ENCODE results near the gene ITPR1.

GRCh38 chr3:4642611-4643010 lies 149.5 kb downstream of the ITPR1 start:
- TF ChIP-seq CEBPB (IDR thresholded peaks at IDR 0.05) (no peak), POLR2A (IDR thresholded peaks at IDR 0.05; ENCODE audit: low read length) (no peak), RARB (CRISPR knock-in tag; IDR thresholded peaks at IDR 0.05) (no peak), MAZ (IDR thresholded peaks at IDR 0.05; ENCODE audit: borderline replicate concordance, low read depth, low read length) (no peak), MAX (IDR thresholded peaks at IDR 0.05) (no peak), E2F6 (IDR thresholded peaks at IDR 0.05; ENCODE audit: borderline replicate concordance, low read depth) (no peak), POLR2AphosphoS2 (conservative IDR thresholded peaks at IDR 0.05; ENCODE audit: low read length) (no peak), GATA3 (IDR thresholded peaks at IDR 0.05; ENCODE audit: borderline replicate concordance) (no peak), EP300 (IDR thresholded peaks at IDR 0.05) (no peak)
- TF ChIP-seq, protein P1, sequence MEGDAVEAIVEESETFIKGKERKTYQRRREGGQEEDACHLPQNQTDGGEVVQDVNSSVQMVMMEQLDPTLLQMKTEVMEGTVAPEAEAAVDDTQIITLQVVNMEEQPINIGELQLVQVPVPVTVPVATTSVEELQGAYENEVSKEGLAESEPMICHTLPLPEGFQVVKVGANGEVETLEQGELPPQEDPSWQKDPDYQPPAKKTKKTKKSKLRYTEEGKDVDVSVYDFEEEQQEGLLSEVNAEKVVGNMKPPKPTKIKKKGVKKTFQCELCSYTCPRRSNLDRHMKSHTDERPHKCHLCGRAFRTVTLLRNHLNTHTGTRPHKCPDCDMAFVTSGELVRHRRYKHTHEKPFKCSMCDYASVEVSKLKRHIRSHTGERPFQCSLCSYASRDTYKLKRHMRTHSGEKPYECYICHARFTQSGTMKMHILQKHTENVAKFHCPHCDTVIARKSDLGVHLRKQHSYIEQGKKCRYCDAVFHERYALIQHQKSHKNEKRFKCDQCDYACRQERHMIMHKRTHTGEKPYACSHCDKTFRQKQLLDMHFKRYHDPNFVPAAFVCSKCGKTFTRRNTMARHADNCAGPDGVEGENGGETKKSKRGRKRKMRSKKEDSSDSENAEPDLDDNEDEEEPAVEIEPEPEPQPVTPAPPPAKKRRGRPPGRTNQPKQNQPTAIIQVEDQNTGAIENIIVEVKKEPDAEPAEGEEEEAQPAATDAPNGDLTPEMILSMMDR (IDR thresholded peaks at IDR 0.05) = no peak
